Measurements from ENCODE around the gene GOLGA8J. TPM values are rescaled to one million over a fixed set of nuclear protein-coding genes. Genes with fewer than 3 reads are reported as not detected.
"Not testable (repeated sequence)": the region's sequence is repeated elsewhere in the genome, so short reads cannot be mapped to it uniquely, and the experiment has no call there.

GOLGA8J gene
- total RNA-seq, 4 donors from 2014 or later, result 0.60 TPM; not detected in 3

DNA sequence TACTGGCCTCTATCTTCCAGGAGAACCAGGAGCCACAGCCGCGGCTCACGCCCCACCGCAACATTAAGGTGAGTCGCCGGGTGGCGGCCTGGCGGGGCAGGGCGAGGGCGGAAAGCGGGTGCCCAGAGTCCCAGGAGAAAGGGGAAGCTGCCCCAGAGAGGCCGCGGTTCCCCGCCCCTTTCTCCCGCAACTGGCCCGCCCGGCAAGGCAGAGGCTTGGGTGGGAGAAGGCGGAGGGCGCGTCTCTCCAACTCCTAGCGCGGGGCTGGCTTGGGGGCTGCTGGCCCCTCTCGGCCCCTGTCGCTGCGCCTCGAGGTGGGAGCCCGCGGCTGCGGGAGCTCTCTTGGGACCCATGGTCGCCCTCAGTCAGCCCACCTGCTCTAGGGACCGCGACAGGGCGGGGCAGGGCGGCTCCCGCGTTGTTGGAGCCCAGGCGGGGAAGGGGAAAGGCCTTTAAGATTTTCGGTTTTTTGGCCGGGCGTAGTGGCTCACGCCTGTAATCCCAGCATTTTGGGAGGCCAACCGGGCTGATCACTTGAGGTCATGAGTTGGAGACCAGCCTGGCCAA is 21.3 kb downstream of the GOLGA8J start:
- not testable (repeated sequence) for DNase-seq (ENCODE audit: low spot score in 2 of 2); H3K27me3 ChIP-seq; H3K4me1 ChIP-seq; H3K27ac ChIP-seq; H3K9me3 ChIP-seq; H3K4me3 ChIP-seq; H3K36me3 ChIP-seq
- 7% methylated on average over 3 of the region's 42 CpGs; no CpG with 5 or more reads in 1 of the 2 donors for WGBS, 2 donors

DNA sequence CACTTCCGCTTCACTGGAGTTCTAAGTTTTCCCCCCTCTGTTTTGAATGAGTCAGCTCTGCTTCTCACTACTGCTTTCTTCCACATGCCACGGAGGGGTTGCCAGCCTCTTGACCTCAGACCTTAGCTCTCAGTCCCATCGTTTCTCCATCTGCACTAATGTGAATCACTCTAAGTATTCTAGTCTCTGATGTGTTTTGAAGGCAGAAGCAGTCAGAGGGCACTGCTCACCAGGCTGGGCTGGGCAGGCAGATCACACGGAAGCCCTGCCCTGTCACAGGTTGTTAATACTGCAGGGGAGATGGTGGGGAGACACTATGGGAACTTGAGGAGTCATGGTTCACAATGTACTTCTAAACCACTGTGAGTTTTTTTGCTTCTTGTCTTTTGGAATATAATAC is 27.8 kb downstream of the GOLGA8J start:
- not testable (repeated sequence) for H3K36me3 ChIP-seq; H3K27me3 ChIP-seq; H3K27ac ChIP-seq; DNase-seq (ENCODE audit: low spot score in 2 of 2); H3K9me3 ChIP-seq; H3K4me3 ChIP-seq; H3K4me1 ChIP-seq
- no CpG with 5 or more reads among the region's 4 CpGs for WGBS, 2 donors

DNA sequence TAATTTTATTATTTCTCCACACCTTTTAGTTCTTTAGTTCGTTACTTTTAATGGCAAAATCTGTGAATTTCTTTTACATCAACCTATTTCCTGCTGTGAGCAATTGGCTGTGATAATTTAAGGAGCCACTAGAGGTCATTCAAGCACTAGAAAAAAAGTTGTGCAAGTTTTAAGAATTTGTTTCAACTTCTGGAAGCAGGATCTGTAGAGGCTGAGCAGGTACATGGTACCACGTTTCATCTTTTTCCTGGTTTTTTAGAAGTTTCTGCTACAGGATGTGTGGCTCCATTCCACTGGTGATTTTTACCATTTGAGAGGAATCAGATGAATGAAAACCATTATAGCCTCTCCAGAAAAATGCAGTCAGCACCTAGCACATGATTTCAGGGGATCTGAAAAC is 47.3 kb downstream of the GOLGA8J start:
- not testable (repeated sequence) for H3K36me3 ChIP-seq; H3K4me1 ChIP-seq; H3K27ac ChIP-seq; H3K4me3 ChIP-seq; DNase-seq (ENCODE audit: low spot score in 2 of 2); H3K9me3 ChIP-seq; H3K27me3 ChIP-seq
- WGBS, 2 donors, result 0% methylated on average over 1 of the region's 2 CpGs; no CpG with 5 or more reads in 1 of the 2 donors

DNA sequence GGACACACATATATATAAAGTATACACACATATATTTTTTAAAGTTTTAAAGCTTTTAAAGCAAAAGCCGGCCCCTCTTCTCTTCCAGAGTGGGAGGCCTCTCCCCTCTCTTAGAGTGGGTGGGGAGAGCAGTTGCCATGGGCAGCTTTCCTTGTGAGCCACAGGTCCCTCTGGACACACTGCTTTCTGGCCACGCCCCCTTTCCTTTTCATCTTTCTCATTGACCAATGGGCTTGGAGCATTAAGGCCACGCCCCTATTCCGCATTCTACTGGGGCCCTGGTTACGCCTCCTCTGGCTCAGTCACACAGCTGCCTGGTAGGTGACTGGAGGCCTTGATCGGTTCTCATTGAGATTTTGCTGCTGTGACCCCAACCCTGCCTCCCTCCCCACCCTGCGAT is 52.0 kb downstream of the GOLGA8J start, which contains the start of gene GOLGA8T:
Gene GOLGA8T (plus strand): TSS at position 301 of the 400 bp plus-strand sequence. CDS start 98 bp downstream, at position 399.
- not testable (repeated sequence) for H3K27me3 ChIP-seq; H3K4me3 ChIP-seq; H3K36me3 ChIP-seq; H3K27ac ChIP-seq; H3K4me1 ChIP-seq; DNase-seq (ENCODE audit: low spot score in 2 of 2); H3K9me3 ChIP-seq
- WGBS, 2 donors, result no CpG with 5 or more reads among the region's 7 CpGs

Small RNA genes within 50 kb of the gene (small RNA-seq; reads per million reads assigned to genes)
- not detected for gene RF00096
- not detected for gene RN7SL673P

Other genes starting within 250 kb of the GOLGA8J start
- not detected for gene GOLGA8T, start 52.1 kb downstream of the GOLGA8J start, total RNA-seq

All from tibial nerve (tissue), 4 donors.